NK-92 (cell line): ENCODE measurements around the gene HOXC13.

Experiments
- DNase-seq: peaks from one replicate; lab custom pipeline; 2025; ENCODE audit not compliant: unreplicated experiment; lab: John Stamatoyannopoulos, UW

Gene HOXC13

DNA sequence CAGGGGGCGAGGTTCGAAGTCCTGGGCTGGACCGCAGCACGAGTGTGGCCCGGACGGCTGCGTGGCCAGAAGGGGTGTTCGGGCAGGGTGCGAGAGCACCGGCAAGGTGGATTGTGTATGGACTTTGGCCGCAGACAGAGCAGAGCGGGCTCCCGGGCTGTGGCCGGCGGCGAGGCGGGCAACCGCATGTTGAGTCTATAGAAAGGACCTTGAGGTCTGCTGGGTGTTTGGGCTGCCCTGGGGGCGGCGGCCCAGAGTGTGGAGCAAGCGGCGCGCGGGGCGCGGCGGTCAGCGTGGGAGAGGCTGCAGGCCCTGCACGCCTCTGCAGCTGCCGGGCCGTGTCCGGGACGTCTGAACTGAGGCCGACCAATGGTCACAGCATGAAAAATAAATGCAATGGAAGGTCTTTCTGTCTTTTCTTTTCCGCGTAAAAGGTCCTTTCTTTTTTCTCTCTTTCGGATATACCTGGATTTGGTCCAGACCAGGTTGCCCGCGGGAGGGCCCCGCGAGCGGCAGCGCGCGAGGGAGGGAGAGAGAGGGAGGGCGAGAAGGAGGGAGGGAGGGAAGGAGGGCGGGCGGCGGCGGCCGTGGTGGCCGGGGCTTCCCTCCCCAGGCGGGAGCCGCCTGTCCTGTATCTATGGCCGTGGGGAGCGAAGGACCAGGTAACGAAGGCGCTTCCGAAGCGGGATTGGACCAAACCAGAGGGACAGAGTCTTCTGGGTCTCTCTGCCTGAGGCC, 55.8 kb downstream of the HOXC13 start:
- no peak for DNase-seq

DNA sequence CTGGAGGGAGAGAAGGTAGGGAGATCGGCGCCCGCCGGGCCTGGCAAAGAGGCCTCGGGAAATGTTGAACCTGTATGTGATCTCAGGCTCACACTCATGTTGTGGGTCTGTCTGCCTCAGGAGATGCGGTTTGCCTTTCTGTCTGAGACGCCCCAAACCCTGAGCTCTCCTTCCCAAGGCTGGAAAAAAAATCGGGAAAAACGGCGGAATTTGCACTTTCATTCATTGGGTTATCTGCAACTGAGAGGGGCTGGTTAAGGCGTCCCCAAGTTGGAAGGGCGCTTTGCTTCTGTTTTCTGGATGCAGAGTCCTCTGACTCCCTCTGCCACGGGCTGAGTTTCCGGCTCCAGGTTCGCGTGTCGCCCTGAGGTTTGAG, 56.4 kb downstream of the HOXC13 start:
- DNase-seq: no peak

GRCh38 chr12:53995378-53996239, 57.0 kb downstream of the HOXC13 start:
- no peak for DNase-seq
